ENCODE data around the gene AHRR.

AHRR gene

DNA sequence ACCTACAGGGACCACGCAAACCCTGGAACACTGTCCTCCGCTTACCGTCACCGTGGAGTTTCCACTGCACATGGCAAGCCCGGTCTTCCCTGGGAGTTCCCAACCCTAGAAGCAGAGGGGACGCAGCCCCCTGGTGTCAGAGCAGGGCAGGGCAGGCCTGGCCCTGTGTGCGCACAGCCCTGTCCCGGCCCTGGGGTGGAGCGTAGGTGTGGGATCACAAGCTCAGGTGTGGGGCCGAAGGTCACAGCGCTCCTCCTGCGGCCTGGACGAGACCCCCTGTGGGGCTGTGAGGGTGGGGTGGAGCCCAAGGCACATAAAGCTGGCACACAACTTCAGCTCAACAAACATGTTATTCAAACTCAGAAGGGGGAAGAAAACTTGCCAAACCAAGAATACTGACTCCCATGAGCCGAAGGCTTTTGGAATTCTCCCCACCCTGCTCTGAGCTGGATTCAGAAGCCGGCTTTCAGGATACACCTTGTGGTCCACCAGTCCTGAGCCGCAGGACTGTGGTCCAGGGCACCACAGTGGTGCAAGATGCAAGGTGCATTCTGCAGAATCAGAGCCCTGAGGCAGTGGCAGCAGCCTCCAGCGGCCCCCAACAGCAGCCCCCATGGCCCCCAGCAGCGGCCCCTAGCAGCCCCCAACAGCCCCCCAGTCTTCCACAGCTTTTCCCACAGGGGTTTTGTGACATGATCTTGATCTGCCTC lies 109.6 kb downstream of the AHRR start:
- H3K9me2 ChIP-seq (ENCODE audit: low read depth, low read length): no peaks in the 10 kb centered on the region
- H3K9ac ChIP-seq (ENCODE audit: low read length): no peak overlapping the region
- no peaks in the 10 kb centered on the region for H3K27me3 ChIP-seq (ENCODE audit: insufficient read depth, low read length)
- no peak overlapping the region for H3K4me3 ChIP-seq (ENCODE audit: low read depth, low read length, poor library complexity, severe bottlenecking)
- H2AFZ ChIP-seq (ENCODE audit: low read length): no peak overlapping the region
- H3K79me2 ChIP-seq (ENCODE audit: insufficient read depth, low read length): no peaks in the 10 kb centered on the region
- H3K9me3 ChIP-seq (ENCODE audit: low read length): no peaks in the 10 kb centered on the region
- no peak overlapping the region for H3K4me2 ChIP-seq (ENCODE audit: low read length)
- H4K20me1 ChIP-seq (ENCODE audit: insufficient read depth, low read length): no peaks in the 10 kb centered on the region
- peak overlapping the region; percentile 2 for H3K27ac ChIP-seq (ENCODE audit: low read depth, low read length, poor library complexity, severe bottlenecking)
- H3K36me3 ChIP-seq (ENCODE audit: insufficient read depth, low read length): peaks cover 14% of the 10 kb centered on the region
- H3K4me1 ChIP-seq (ENCODE audit: insufficient read depth, low read length, severe bottlenecking): peaks cover 10% of the 10 kb centered on the region
- TF ChIP-seq, protein P1, sequence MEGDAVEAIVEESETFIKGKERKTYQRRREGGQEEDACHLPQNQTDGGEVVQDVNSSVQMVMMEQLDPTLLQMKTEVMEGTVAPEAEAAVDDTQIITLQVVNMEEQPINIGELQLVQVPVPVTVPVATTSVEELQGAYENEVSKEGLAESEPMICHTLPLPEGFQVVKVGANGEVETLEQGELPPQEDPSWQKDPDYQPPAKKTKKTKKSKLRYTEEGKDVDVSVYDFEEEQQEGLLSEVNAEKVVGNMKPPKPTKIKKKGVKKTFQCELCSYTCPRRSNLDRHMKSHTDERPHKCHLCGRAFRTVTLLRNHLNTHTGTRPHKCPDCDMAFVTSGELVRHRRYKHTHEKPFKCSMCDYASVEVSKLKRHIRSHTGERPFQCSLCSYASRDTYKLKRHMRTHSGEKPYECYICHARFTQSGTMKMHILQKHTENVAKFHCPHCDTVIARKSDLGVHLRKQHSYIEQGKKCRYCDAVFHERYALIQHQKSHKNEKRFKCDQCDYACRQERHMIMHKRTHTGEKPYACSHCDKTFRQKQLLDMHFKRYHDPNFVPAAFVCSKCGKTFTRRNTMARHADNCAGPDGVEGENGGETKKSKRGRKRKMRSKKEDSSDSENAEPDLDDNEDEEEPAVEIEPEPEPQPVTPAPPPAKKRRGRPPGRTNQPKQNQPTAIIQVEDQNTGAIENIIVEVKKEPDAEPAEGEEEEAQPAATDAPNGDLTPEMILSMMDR (IDR thresholded peaks at IDR 0.05; ENCODE audit: low read length): peak; percentile 89
- no peak for TF ChIP-seq EZH2 (IDR thresholded peaks at IDR 0.05; ENCODE audit: borderline replicate concordance, low read length)
- no peaks in the 10 kb centered on the region for H3F3A ChIP-seq (ENCODE audit: insufficient read depth, low read length)

DNA sequence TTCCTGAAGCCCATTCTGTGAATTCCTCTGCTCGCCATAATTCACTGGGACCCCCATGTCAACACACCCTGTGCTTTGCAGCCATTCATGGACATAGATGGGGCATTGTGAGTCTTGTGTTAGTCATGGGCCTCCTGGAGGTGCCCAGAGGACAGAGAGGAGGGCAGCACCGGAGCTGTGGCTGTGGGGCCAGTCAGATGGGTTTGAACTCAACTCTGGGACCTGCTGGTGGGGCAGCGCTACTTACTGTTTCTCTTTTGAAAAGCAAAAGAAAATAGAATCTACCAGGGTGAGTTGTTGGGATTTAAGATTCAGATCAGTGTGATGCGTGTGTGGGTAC lies 110.2 kb downstream of the AHRR start:
- Histone ChIP-seq H3K27ac (ENCODE audit: low read depth, low read length, poor library complexity, severe bottlenecking) (no peak overlapping the region), H2AFZ (ENCODE audit: low read length) (no peak overlapping the region), H3K9ac (ENCODE audit: low read length) (no peak overlapping the region), H3K79me2 (ENCODE audit: insufficient read depth, low read length) (no peaks in the 10 kb centered on the region), H3K9me2 (ENCODE audit: low read depth, low read length) (no peaks in the 10 kb centered on the region), H4K20me1 (ENCODE audit: insufficient read depth, low read length) (no peaks in the 10 kb centered on the region), H3K27me3 (ENCODE audit: insufficient read depth, low read length) (no peaks in the 10 kb centered on the region), H3K4me1 (ENCODE audit: insufficient read depth, low read length, severe bottlenecking) (peaks cover 10% of the 10 kb centered on the region), H3K9me3 (ENCODE audit: low read length) (no peaks in the 10 kb centered on the region), H3F3A (ENCODE audit: insufficient read depth, low read length) (no peaks in the 10 kb centered on the region), H3K4me3 (ENCODE audit: low read depth, low read length, poor library complexity, severe bottlenecking) (no peak overlapping the region), H3K36me3 (ENCODE audit: insufficient read depth, low read length) (peaks cover 14% of the 10 kb centered on the region), H3K4me2 (ENCODE audit: low read length) (no peak overlapping the region)
- TF ChIP-seq EZH2 (IDR thresholded peaks at IDR 0.05; ENCODE audit: borderline replicate concordance, low read length): no peak

DNA sequence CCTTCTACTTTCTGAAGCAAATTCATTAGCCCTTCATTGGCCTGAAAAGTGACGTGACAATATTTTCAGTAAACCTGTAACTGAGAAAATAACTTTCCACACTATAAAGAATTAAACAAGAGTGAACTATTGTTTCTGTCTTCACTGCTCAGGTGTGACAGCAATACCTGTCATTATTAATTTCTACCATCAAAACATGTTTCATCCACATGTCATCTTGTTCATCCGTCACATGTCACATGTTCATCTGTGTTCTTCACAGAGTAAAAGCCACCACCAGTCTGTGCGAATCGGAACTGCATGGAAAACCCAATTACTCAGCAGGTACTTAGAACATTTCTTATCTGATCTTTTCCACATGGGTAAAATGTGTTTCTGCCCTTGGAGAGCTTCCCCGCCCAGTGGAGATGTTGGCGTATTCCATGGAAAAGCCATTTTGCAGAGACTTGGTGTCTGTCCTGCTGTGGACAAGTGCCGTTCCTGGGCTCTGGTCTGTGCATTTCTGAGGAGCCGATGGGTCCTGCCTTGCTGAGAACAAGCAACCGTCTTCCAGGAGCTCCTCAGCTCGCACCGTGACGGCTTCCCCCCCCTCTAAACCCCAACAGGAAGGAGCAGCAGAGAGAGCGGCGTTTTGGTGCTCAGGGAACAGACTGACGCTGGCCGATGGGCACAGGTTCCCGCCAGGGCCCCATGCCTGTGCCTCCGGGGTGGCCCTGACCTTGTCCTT lies 110.8 kb downstream of the AHRR start:
- H3K36me3 ChIP-seq (ENCODE audit: insufficient read depth, low read length): peaks cover 14% of the 10 kb centered on the region
- H4K20me1 ChIP-seq (ENCODE audit: insufficient read depth, low read length): no peaks in the 10 kb centered on the region
- no peak overlapping the region for H3K4me2 ChIP-seq (ENCODE audit: low read length)
- peaks cover 10% of the 10 kb centered on the region for H3K4me1 ChIP-seq (ENCODE audit: insufficient read depth, low read length, severe bottlenecking)
- H3K9ac ChIP-seq (ENCODE audit: low read length): no peak overlapping the region
- H3K79me2 ChIP-seq (ENCODE audit: insufficient read depth, low read length): no peaks in the 10 kb centered on the region
- H3K9me2 ChIP-seq (ENCODE audit: low read depth, low read length): no peaks in the 10 kb centered on the region
- H3K4me3 ChIP-seq (ENCODE audit: low read depth, low read length, poor library complexity, severe bottlenecking): no peak overlapping the region
- TF ChIP-seq, protein P1 (IDR thresholded peaks at IDR 0.05; ENCODE audit: low read length): no peak
- no peak for TF ChIP-seq EZH2 (IDR thresholded peaks at IDR 0.05; ENCODE audit: borderline replicate concordance, low read length)
- H3K27ac ChIP-seq (ENCODE audit: low read depth, low read length, poor library complexity, severe bottlenecking): no peak overlapping the region
- H3K9me3 ChIP-seq (ENCODE audit: low read length): no peaks in the 10 kb centered on the region
- no peak overlapping the region for H2AFZ ChIP-seq (ENCODE audit: low read length)
- no peaks in the 10 kb centered on the region for H3K27me3 ChIP-seq (ENCODE audit: insufficient read depth, low read length)
- H3F3A ChIP-seq (ENCODE audit: insufficient read depth, low read length): no peaks in the 10 kb centered on the region
